HEK293 (cell line): Measurements from ENCODE around the gene EXTL1.
A peak's percentile ranks its signal among the peaks of the same experiment; 100 is the strongest.

Experiments
- HOXA7 ChIP-seq: sonication (generic); formaldehyde crosslinking; IDR thresholded peaks from 2 replicates; pipeline ENCODE4 v1.8.1; 2022; ENCODE audit warnings: missing genetic modification reagents, borderline replicate concordance
- ZBTB21 ChIP-seq: fragments of 450-650 bp; formaldehyde crosslinking; IDR thresholded peaks from 2 replicates; pipeline ENCODE4 v1.5.1; 2017; ENCODE audit warnings: missing biosample characterization, missing genetic modification characterization
- ZBTB8A ChIP-seq: fragments of 450-650 bp; formaldehyde crosslinking; IDR thresholded peaks from 2 replicates; pipeline ENCODE4 v1.5.1; 2016; ENCODE audit warnings: missing biosample characterization, missing genetic modification characterization
- ZEB2 ChIP-seq: fragments of 450-650 bp; formaldehyde crosslinking; IDR thresholded peaks from 2 replicates; pipeline ENCODE4 v1.5.1; 2016; ENCODE audit warnings: missing biosample characterization, missing genetic modification characterization
- ZFP37 ChIP-seq: fragments of 450-650 bp; formaldehyde crosslinking; IDR thresholded peaks from 2 replicates; pipeline ENCODE4 v1.5.1; 2016; ENCODE audit warnings: missing biosample characterization, missing genetic modification characterization
- ZNF433 ChIP-seq: fragments of 450-650 bp; formaldehyde crosslinking; IDR thresholded peaks from 2 replicates; pipeline ENCODE4 v1.5.1; 2016; ENCODE audit warnings: missing biosample characterization, missing genetic modification characterization, low read depth
- ZNF654 ChIP-seq: fragments of 450-650 bp; formaldehyde crosslinking; IDR thresholded peaks from 2 replicates; pipeline ENCODE4 v1.5.1; 2016; ENCODE audit warnings: low read depth, missing biosample characterization, missing genetic modification characterization
- ZNF664 ChIP-seq: fragments of 450-650 bp; formaldehyde crosslinking; IDR thresholded peaks from 2 replicates; pipeline ENCODE4 v1.5.1; 2016; ENCODE audit warnings: missing biosample characterization, missing genetic modification characterization
- ZNF677 ChIP-seq: fragments of 450-650 bp; IDR thresholded peaks from 2 replicates; pipeline ENCODE4 v1.5.0; 2018; ENCODE audit warnings: missing biosample characterization, mild to moderate bottlenecking, missing genetic modification characterization, moderate library complexity
- ZSCAN23 ChIP-seq: fragments of 450-650 bp; formaldehyde crosslinking; IDR thresholded peaks from 2 replicates; pipeline ENCODE4 v1.5.1; 2016; ENCODE audit warnings: missing biosample characterization, missing genetic modification characterization
- TF ChIP-seq, protein P1 (sequence below): fragments of 450-650 bp; formaldehyde crosslinking; IDR thresholded peaks from 2 replicates; pipeline ENCODE4 v1.5.1; 2017; ENCODE audit warnings: missing biosample characterization, missing genetic modification characterization
- TF ChIP-seq, protein P2 (sequence below): fragments of 450-650 bp; formaldehyde crosslinking; conservative IDR thresholded peaks from 2 replicates; pipeline ENCODE4 v1.5.1; 2016; ENCODE audit warnings: low read depth, missing biosample characterization, missing genetic modification characterization
- TF ChIP-seq, protein P3 (sequence below): fragments of 450-650 bp; formaldehyde crosslinking; IDR thresholded peaks from 2 replicates; pipeline ENCODE4 v1.5.1; 2016; ENCODE audit warnings: missing biosample characterization, missing genetic modification characterization
- TF ChIP-seq, protein P4 (sequence below): fragments of 450-650 bp; formaldehyde crosslinking; IDR thresholded peaks from 2 replicates; pipeline ENCODE4 v1.5.1; 2016; ENCODE audit warnings: missing biosample characterization, missing genetic modification characterization
- TF ChIP-seq, protein P5 (sequence below): fragments of 450-650 bp; formaldehyde crosslinking; IDR thresholded peaks from 2 replicates; pipeline ENCODE4 v1.5.1; 2016; ENCODE audit warnings: missing biosample characterization, missing genetic modification characterization
- TF ChIP-seq, protein P6 (sequence below): fragments of 450-650 bp; formaldehyde crosslinking; IDR thresholded peaks from 2 replicates; pipeline ENCODE4 v1.5.1; 2017; ENCODE audit warnings: missing biosample characterization, missing genetic modification characterization
- TF ChIP-seq, protein P7 (sequence below): fragments of 450-650 bp; formaldehyde crosslinking; IDR thresholded peaks from 2 replicates; pipeline ENCODE4 v1.5.1; 2016; ENCODE audit warnings: missing biosample characterization, missing genetic modification characterization
- TF ChIP-seq, protein P8 (sequence below): fragments of 450-650 bp; formaldehyde crosslinking; IDR thresholded peaks from 2 replicates; pipeline ENCODE4 v1.5.1; 2016; ENCODE audit warnings: missing biosample characterization, missing genetic modification characterization, borderline replicate concordance

EXTL1 gene

DNA sequence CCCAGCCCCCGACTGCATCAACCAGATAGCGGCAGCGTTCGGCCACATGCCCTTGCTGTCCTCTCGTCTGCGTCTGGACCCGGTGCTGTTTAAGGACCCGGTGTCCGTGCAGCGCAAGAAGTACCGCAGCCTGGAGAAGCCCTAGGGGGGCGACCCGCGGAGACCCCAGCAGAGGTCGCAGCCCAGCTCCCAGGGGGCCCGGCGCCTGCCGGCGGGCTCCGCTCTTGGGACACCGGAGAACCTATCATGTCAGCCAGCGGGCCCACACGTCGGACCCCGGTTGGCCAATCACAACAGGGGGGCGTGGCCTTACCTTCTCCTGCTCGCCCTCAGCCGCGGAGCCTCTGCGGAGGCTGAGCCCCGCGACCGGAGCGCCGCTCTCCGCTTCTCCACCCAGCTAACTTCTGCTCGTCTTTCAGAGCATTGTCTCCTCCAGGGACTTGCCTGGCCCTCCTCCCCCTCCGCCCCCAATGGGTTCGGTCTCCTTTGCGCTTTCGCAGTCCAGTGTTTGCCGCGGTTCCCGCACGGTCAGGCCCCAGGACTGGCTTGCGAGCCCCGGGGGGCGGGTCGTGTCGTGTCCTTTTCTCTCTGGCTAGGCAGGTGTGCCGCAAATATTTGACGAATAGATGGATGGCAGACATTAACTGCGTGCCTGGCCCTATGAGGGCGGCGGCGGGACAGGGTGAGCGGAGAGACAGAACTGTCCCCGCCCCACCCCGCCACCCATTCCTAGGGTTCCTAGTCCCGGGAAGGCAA, 13.8 kb downstream of the EXTL1 start (continued):
- TF ChIP-seq, protein P1, sequence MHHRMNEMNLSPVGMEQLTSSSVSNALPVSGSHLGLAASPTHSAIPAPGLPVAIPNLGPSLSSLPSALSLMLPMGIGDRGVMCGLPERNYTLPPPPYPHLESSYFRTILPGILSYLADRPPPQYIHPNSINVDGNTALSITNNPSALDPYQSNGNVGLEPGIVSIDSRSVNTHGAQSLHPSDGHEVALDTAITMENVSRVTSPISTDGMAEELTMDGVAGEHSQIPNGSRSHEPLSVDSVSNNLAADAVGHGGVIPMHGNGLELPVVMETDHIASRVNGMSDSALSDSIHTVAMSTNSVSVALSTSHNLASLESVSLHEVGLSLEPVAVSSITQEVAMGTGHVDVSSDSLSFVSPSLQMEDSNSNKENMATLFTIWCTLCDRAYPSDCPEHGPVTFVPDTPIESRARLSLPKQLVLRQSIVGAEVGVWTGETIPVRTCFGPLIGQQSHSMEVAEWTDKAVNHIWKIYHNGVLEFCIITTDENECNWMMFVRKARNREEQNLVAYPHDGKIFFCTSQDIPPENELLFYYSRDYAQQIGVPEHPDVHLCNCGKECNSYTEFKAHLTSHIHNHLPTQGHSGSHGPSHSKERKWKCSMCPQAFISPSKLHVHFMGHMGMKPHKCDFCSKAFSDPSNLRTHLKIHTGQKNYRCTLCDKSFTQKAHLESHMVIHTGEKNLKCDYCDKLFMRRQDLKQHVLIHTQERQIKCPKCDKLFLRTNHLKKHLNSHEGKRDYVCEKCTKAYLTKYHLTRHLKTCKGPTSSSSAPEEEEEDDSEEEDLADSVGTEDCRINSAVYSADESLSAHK (tag by site-specific recombination) = no peak
- TF ChIP-seq ZFP37 (tag by site-specific recombination) = no peak
- TF ChIP-seq ZSCAN23 (tag by site-specific recombination) = no peak
- TF ChIP-seq ZBTB8A (tag by site-specific recombination) = peak; percentile 99
- TF ChIP-seq, protein P2, sequence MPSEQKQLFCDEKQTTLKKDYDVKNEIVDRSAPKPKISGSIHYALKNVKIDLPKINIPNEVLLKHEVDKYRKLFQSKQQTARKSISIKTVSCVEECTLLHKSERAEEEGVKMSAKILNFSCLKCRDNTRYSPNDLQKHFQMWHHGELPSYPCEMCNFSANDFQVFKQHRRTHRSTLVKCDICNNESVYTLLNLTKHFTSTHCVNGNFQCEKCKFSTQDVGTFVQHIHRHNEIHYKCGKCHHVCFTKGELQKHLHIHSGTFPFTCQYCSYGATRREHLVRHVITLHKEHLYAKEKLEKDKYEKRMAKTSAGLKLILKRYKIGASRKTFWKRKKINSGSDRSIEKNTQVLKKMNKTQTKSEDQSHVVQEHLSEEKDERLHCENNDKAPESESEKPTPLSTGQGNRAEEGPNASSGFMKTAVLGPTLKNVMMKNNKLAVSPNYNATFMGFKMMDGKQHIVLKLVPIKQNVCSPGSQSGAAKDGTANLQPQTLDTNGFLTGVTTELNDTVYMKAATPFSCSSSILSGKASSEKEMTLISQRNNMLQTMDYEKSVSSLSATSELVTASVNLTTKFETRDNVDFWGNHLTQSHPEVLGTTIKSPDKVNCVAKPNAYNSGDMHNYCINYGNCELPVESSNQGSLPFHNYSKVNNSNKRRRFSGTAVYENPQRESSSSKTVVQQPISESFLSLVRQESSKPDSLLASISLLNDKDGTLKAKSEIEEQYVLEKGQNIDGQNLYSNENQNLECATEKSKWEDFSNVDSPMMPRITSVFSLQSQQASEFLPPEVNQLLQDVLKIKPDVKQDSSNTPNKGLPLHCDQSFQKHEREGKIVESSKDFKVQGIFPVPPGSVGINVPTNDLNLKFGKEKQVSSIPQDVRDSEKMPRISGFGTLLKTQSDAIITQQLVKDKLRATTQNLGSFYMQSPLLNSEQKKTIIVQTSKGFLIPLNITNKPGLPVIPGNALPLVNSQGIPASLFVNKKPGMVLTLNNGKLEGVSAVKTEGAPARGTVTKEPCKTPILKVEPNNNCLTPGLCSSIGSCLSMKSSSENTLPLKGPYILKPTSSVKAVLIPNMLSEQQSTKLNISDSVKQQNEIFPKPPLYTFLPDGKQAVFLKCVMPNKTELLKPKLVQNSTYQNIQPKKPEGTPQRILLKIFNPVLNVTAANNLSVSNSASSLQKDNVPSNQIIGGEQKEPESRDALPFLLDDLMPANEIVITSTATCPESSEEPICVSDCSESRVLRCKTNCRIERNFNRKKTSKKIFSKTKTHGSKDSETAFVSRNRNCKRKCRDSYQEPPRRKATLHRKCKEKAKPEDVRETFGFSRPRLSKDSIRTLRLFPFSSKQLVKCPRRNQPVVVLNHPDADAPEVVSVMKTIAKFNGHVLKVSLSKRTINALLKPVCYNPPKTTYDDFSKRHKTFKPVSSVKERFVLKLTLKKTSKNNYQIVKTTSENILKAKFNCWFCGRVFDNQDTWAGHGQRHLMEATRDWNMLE (tag by site-specific recombination) = no peak
- TF ChIP-seq, protein P3, sequence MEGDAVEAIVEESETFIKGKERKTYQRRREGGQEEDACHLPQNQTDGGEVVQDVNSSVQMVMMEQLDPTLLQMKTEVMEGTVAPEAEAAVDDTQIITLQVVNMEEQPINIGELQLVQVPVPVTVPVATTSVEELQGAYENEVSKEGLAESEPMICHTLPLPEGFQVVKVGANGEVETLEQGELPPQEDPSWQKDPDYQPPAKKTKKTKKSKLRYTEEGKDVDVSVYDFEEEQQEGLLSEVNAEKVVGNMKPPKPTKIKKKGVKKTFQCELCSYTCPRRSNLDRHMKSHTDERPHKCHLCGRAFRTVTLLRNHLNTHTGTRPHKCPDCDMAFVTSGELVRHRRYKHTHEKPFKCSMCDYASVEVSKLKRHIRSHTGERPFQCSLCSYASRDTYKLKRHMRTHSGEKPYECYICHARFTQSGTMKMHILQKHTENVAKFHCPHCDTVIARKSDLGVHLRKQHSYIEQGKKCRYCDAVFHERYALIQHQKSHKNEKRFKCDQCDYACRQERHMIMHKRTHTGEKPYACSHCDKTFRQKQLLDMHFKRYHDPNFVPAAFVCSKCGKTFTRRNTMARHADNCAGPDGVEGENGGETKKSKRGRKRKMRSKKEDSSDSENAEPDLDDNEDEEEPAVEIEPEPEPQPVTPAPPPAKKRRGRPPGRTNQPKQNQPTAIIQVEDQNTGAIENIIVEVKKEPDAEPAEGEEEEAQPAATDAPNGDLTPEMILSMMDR (tag by site-specific recombination) = peak; percentile 77; the same call in 1 of the 2 replicates
- no peak for TF ChIP-seq ZNF664 (tag by site-specific recombination)
- peak; percentile 55; the same call in 1 of the 2 replicates for TF ChIP-seq ZEB2
- no peak for TF ChIP-seq HOXA7
- TF ChIP-seq, protein P4, sequence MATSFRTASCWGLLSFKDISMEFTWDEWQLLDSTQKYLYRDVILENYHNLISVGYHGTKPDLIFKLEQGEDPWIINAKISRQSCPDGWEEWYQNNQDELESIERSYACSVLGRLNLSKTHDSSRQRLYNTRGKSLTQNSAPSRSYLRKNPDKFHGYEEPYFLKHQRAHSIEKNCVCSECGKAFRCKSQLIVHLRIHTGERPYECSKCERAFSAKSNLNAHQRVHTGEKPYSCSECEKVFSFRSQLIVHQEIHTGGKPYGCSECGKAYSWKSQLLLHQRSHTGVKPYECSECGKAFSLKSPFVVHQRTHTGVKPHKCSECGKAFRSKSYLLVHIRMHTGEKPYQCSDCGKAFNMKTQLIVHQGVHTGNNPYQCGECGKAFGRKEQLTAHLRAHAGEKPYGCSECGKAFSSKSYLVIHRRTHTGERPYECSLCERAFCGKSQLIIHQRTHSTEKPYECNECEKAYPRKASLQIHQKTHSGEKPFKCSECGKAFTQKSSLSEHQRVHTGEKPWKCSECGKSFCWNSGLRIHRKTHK (tag by site-specific recombination) = no peak
- TF ChIP-seq, protein P5, sequence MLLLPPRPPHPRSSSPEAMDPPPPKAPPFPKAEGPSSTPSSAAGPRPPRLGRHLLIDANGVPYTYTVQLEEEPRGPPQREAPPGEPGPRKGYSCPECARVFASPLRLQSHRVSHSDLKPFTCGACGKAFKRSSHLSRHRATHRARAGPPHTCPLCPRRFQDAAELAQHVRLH (tag by site-specific recombination) = no peak
- TF ChIP-seq ZBTB21 (tag by site-specific recombination) = 0 out of 2 replicates have a peak, but pooled peaks have one; percentile 17
- no peak for TF ChIP-seq ZNF433 (tag by site-specific recombination)
- TF ChIP-seq, protein P6, sequence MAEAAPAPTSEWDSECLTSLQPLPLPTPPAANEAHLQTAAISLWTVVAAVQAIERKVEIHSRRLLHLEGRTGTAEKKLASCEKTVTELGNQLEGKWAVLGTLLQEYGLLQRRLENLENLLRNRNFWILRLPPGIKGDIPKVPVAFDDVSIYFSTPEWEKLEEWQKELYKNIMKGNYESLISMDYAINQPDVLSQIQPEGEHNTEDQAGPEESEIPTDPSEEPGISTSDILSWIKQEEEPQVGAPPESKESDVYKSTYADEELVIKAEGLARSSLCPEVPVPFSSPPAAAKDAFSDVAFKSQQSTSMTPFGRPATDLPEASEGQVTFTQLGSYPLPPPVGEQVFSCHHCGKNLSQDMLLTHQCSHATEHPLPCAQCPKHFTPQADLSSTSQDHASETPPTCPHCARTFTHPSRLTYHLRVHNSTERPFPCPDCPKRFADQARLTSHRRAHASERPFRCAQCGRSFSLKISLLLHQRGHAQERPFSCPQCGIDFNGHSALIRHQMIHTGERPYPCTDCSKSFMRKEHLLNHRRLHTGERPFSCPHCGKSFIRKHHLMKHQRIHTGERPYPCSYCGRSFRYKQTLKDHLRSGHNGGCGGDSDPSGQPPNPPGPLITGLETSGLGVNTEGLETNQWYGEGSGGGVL (tag by site-specific recombination) = no peak
- TF ChIP-seq, protein P7, sequence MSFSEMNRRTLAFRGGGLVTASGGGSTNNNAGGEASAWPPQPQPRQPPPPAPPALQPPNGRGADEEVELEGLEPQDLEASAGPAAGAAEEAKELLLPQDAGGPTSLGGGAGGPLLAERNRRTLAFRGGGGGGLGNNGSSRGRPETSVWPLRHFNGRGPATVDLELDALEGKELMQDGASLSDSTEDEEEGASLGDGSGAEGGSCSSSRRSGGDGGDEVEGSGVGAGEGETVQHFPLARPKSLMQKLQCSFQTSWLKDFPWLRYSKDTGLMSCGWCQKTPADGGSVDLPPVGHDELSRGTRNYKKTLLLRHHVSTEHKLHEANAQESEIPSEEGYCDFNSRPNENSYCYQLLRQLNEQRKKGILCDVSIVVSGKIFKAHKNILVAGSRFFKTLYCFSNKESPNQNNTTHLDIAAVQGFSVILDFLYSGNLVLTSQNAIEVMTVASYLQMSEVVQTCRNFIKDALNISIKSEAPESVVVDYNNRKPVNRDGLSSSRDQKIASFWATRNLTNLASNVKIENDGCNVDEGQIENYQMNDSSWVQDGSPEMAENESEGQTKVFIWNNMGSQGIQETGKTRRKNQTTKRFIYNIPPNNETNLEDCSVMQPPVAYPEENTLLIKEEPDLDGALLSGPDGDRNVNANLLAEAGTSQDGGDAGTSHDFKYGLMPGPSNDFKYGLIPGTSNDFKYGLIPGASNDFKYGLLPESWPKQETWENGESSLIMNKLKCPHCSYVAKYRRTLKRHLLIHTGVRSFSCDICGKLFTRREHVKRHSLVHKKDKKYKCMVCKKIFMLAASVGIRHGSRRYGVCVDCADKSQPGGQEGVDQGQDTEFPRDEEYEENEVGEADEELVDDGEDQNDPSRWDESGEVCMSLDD (tag by site-specific recombination) = peak; percentile 60; the same call in 1 of the 2 replicates
- TF ChIP-seq ZNF654 (tag by site-specific recombination) = no peak
- TF ChIP-seq, protein P8, sequence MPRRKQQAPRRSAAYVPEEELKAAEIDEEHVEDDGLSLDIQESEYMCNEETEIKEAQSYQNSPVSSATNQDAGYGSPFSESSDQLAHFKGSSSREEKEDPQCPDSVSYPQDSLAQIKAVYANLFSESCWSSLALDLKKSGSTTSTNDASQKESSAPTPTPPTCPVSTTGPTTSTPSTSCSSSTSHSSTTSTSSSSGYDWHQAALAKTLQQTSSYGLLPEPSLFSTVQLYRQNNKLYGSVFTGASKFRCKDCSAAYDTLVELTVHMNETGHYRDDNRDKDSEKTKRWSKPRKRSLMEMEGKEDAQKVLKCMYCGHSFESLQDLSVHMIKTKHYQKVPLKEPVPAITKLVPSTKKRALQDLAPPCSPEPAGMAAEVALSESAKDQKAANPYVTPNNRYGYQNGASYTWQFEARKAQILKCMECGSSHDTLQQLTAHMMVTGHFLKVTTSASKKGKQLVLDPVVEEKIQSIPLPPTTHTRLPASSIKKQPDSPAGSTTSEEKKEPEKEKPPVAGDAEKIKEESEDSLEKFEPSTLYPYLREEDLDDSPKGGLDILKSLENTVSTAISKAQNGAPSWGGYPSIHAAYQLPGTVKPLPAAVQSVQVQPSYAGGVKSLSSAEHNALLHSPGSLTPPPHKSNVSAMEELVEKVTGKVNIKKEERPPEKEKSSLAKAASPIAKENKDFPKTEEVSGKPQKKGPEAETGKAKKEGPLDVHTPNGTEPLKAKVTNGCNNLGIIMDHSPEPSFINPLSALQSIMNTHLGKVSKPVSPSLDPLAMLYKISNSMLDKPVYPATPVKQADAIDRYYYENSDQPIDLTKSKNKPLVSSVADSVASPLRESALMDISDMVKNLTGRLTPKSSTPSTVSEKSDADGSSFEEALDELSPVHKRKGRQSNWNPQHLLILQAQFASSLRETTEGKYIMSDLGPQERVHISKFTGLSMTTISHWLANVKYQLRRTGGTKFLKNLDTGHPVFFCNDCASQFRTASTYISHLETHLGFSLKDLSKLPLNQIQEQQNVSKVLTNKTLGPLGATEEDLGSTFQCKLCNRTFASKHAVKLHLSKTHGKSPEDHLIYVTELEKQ (tag by site-specific recombination) = no peak
- no peak for TF ChIP-seq ZNF677 (tag by site-specific recombination)
